ENCODE measurements around the gene UBQLN4.

The UBQLN4 gene

DNA sequence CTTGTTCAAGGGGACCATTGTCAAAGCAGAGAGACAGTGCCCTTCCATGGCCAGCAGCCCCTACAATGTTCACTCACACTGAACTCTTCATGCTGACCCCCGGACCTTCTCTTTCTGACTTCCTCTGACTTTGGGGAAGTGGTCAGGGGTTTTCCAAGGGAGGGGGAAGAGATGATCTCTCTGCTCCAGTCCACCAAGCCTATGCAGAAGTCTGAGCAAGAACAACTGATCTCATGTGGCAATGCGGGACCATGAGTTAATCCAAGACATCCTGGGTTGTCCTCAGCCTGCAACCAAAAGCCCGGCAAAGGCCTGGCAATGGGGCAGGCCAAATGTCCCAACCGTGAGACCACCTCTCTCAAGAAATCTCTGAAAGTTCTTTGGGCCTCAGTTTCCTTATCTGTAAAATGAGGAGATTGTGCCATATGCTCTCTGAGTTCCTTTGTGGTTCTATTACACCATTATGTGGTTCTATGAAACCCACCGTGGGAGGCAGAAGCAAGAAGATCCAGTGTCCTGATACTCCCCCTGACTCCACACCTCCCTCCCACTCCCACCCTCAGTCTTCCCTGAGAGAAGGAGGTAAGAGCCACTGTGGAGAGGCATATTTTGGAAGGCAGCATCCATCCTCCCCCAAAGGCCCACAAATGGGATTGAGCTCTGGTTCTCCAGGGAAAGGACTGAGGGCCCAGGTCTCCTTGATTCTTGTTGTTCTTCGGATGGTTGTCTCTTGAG is 63.4 kb downstream of the UBQLN4 start:
- ChIA-PET CTCF (interaction anchor here (0.6 to 6.9 kb wide), 27 partner anchors 8 to 239 kb away, joined by 3 to 104 read pairs (median 6); partner anchors contain the start of genes ARHGEF2 and KHDC4), POLR2A (interaction anchor here (0.5 to 1.9 kb wide), 6 partner anchors 12 to 76 kb away, joined by 3 to 8 read pairs (median 3); partner anchors contain the start of genes ARHGEF2 and KHDC4)
- no peaks in the 10 kb centered on the region for H3K4me1 ChIP-seq (ENCODE audit: control insufficient read depth, insufficient read depth, low read length)
- no peaks in the 10 kb centered on the region for H3K36me3 ChIP-seq (ENCODE audit: control insufficient read depth in 2 of 2, insufficient read depth in 1 of 2, low read length in 2 of 2)
- H3K4me3 ChIP-seq (ENCODE audit: low read depth, low read length): no peak overlapping the region
- no peaks in the 10 kb centered on the region for H3K9me3 ChIP-seq (ENCODE audit: control insufficient read depth, insufficient read depth, low read depth, low read length)
- no peak for TF ChIP-seq SP7 (tag by site-specific recombination; IDR thresholded peaks at IDR 0.05)
- peak; percentile 61 for TF ChIP-seq ZFHX2 (tag by site-specific recombination; conservative IDR thresholded peaks at IDR 0.05)
- TF ChIP-seq EGR2 (tag by site-specific recombination; IDR thresholded peaks at IDR 0.05; ENCODE audit: low read depth): peak; percentile 81
- no peak for TF ChIP-seq SALL2 (tag by site-specific recombination; IDR thresholded peaks at IDR 0.05; ENCODE audit: borderline replicate concordance)
- H3K27ac ChIP-seq (ENCODE audit: extremely low read depth, low read depth, low read length): no peak overlapping the region

DNA sequence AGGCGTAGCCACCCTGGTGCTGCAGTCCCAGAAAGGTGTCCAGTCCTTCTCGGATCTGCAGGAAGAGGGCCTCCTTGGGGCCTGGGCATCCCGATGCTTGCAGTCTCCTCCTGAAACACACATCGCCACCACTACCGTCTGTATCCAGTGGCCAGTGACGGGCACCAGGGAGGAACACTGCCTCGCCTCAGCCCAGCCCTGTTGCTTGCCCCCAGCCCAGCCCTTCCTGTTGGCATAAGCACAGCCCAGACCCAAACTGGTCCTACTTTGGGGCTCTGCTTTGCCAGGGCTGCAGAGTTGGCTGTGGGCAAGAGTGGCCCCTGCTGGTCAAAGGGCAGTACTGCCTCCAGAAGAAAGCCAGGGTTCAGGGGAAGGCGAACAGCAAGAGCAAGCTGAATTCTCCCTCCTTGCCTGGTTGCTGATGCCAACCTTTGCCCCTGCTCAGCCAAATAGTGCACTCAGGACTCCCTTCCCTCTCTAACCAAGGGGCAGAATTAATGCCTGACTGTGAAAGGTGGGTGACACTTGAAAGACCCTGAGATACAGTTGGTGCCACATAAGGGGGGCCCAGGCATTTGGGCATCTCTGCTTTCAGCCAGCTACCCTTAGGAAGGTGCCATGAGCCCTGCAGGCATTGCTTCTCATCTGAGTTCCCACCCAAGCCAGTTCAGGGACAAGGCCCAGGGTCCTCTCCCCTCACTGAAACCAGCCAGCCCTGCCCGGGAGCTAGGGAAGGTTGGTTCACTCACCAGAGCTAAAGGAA is 64.2 kb downstream of the UBQLN4 start:
- no peak overlapping the region for H3K4me3 ChIP-seq (ENCODE audit: low read depth, low read length)
- CTCF ChIA-PET: interaction anchor here (0.6 to 6.9 kb wide), 27 partner anchors 8 to 238 kb away, joined by 3 to 104 read pairs (median 6); partner anchors contain the start of genes ARHGEF2 and KHDC4
- H3K4me1 ChIP-seq (ENCODE audit: control insufficient read depth, insufficient read depth, low read length): no peaks in the 10 kb centered on the region
- H3K9me3 ChIP-seq (ENCODE audit: control insufficient read depth, insufficient read depth, low read depth, low read length): no peaks in the 10 kb centered on the region
- no peaks in the 10 kb centered on the region for H3K36me3 ChIP-seq (ENCODE audit: control insufficient read depth in 2 of 2, insufficient read depth in 1 of 2, low read length in 2 of 2)
- H3K27ac ChIP-seq (ENCODE audit: extremely low read depth, low read depth, low read length): no peak overlapping the region
- POLR2A ChIA-PET: interaction anchor here (0.5 to 1.9 kb wide), 7 partner anchors 11 to 76 kb away, joined by 3 to 8 read pairs (median 3); partner anchors contain the start of genes ARHGEF2 and KHDC4
- TF ChIP-seq ZNF555 (tag by site-specific recombination; conservative IDR thresholded peaks at IDR 0.05) (no peak), ZNF211 (tag by site-specific recombination; IDR thresholded peaks at IDR 0.05; ENCODE audit: low read depth) (no peak), ZNF473 (tag by site-specific recombination; IDR thresholded peaks at IDR 0.05) (no peak), ZNF624 (tag by site-specific recombination; IDR thresholded peaks at IDR 0.05) (no peak), ZNF423 (tag by site-specific recombination; IDR thresholded peaks at IDR 0.05) (no peak), ZNF701 (tag by site-specific recombination; IDR thresholded peaks at IDR 0.05) (no peak), ZNF777 (tag by site-specific recombination; IDR thresholded peaks at IDR 0.05; ENCODE audit: borderline replicate concordance) (no peak), ZNF548 (tag by site-specific recombination; IDR thresholded peaks at IDR 0.05) (no peak), ZNF585B (tag by site-specific recombination; IDR thresholded peaks at IDR 0.05) (no peak), ZNF202 (tag by site-specific recombination; IDR thresholded peaks at IDR 0.05; ENCODE audit: borderline replicate concordance) (no peak), ZNF121 (tag by site-specific recombination; IDR thresholded peaks at IDR 0.05) (no peak), ZNF596 (tag by site-specific recombination; IDR thresholded peaks at IDR 0.05) (no peak), ZSCAN16 (tag by site-specific recombination; IDR thresholded peaks at IDR 0.05) (no peak), KLF9 (tag by site-specific recombination; IDR thresholded peaks at IDR 0.05; ENCODE audit: low read depth) (no peak), ZBTB20 (tag by site-specific recombination; IDR thresholded peaks at IDR 0.05) (no peak), IKZF3 (tag by site-specific recombination; IDR thresholded peaks at IDR 0.05) (no peak), SALL2 (tag by site-specific recombination; IDR thresholded peaks at IDR 0.05; ENCODE audit: borderline replicate concordance) (no peak), ZBTB17 (tag by site-specific recombination; IDR thresholded peaks at IDR 0.05) (peak; percentile 39; the same call in 1 of the 2 replicates), SP3 (tag by site-specific recombination; IDR thresholded peaks at IDR 0.05) (no peak), ZNF140 (tag by site-specific recombination; IDR thresholded peaks at IDR 0.05) (no peak), ZNF654 (tag by site-specific recombination; IDR thresholded peaks at IDR 0.05; ENCODE audit: low read depth) (peak; percentile 94), ZNF549 (tag by site-specific recombination; IDR thresholded peaks at IDR 0.05) (no peak), ZNF560 (tag by site-specific recombination; IDR thresholded peaks at IDR 0.05; ENCODE audit: borderline replicate concordance) (no peak), ZNF670 (tag by site-specific recombination; IDR thresholded peaks at IDR 0.05; ENCODE audit: low read depth) (no peak), ZNF768 (tag by site-specific recombination; IDR thresholded peaks at IDR 0.05) (no peak)
- TF ChIP-seq, protein P1, sequence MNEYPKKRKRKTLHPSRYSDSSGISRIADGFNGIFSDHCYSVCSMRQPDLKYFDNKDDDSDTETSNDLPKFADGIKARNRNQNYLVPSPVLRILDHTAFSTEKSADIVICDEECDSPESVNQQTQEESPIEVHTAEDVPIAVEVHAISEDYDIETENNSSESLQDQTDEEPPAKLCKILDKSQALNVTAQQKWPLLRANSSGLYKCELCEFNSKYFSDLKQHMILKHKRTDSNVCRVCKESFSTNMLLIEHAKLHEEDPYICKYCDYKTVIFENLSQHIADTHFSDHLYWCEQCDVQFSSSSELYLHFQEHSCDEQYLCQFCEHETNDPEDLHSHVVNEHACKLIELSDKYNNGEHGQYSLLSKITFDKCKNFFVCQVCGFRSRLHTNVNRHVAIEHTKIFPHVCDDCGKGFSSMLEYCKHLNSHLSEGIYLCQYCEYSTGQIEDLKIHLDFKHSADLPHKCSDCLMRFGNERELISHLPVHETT (tag by site-specific recombination; IDR thresholded peaks at IDR 0.05): no peak
- TF ChIP-seq, protein P2, sequence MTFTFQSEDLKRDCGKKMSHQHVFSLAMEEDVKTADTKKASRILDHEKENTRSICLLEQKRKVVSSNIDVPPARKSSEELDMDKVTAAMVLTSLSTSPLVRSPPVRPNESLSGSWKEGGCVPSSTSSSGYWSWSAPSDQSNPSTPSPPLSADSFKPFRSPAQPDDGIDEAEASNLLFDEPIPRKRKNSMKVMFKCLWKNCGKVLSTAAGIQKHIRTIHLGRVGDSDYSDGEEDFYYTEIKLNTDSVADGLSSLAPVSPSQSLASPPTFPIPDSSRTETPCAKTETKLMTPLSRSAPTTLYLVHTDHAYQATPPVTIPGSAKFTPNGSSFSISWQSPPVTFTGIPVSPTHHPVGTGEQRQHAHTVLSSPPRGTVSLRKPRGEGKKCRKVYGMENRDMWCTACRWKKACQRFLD (tag by site-specific recombination; IDR thresholded peaks at IDR 0.05): no peak
- TF ChIP-seq, protein P3, sequence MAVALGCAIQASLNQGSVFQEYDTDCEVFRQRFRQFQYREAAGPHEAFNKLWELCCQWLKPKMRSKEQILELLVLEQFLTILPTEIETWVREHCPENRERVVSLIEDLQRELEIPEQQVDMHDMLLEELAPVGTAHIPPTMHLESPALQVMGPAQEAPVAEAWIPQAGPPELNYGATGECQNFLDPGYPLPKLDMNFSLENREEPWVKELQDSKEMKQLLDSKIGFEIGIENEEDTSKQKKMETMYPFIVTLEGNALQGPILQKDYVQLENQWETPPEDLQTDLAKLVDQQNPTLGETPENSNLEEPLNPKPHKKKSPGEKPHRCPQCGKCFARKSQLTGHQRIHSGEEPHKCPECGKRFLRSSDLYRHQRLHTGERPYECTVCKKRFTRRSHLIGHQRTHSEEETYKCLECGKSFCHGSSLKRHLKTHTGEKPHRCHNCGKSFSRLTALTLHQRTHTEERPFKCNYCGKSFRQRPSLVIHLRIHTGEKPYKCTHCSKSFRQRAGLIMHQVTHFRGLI (tag by site-specific recombination; IDR thresholded peaks at IDR 0.05): peak; percentile 83
